ENCODE results near the gene CNOT1. TPM values are rescaled to one million over a fixed set of nuclear protein-coding genes. Genes with fewer than 3 reads are reported as not detected.

CNOT1 gene
- total RNA-seq, 1 donor from 2014 or later: 64.1 TPM

DNA sequence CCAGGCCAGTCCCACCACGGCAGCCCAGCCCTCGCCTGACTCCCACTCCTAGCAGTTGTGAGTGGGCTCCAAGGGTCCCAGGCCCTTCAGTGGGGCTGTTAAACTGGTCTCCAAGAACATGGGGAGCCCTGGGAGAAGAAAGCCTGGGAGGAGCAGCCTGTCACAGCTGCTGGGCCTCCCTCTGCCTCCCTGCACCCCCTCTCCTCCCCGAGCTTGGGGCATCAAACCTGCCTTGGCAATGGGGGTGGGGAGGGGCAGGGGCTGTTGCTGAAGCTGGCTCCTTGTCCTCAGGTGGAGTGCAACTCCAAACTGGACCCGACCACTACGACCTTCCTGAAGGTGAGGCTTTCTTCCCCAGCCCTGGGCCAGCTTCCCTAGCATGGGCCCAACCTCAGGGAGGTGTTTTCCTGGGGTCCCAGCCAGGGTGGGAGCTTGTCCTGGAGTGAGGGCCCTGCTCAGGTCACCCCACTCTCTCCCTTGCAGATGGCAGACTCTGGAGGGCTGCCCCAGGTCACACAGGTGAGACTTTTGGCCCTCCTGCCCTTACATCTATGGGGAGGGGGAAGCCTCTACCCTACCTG, 120.9 kb downstream of the CNOT1 start:
- H3K36me3 ChIP-seq: peaks cover 49% of the 10 kb centered on the region
- no peak for TF ChIP-seq CTCF (IDR thresholded peaks at IDR 0.05; ENCODE audit: borderline replicate concordance)
- peaks cover 6% of the 10 kb centered on the region for H3K4me1 ChIP-seq
- H3K27me3 ChIP-seq (ENCODE audit: low read depth): no peaks in the 10 kb centered on the region
- no peaks in the 10 kb centered on the region for H3K9me3 ChIP-seq (replicated peaks)
- no peak for DNase-seq
- no peak overlapping the region for H3K4me3 ChIP-seq
- intact Hi-C loops (cut with micrococcal nuclease): no loop called here
- no peak overlapping the region for H3K27ac ChIP-seq (replicated peaks)

DNA sequence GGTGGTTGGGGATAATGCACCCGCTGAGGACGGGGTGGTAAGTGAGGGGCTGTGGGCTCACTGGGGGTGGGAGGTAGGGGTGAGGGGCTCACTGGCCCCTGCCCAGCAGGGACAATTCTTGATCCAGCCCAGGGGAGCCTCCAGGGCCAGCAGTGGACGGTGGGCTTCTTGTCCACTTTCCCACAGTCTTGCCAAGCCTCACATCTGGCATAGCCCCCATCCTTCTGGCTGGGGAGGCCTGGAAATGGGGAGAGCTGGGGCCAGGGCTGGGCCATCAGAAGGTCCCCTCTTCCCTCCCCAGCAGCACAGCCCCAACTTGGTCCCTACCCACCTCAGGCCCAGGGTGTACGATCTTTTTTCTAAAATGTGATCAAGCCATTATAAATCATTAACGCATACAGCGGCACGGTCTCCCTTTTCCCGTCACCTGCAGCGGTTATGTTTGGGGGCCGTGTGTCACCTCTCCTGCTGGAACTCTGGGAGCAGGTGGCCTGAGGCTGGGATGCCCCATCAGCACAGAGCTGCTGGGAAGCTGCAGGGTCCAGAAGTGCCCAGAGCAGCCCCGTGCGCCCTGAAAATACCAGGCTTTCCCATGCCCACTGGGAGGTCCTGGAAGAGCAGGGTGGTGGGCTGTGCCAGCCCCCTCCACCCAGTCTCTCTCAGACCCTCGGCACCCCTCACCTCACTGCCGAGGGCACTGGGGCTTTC, 121.5 kb downstream of the CNOT1 start:
- Histone ChIP-seq H3K4me3 (no peak overlapping the region), H3K9me3 (replicated peaks) (no peaks in the 10 kb centered on the region), H3K4me1 (peaks cover 6% of the 10 kb centered on the region), H3K27me3 (ENCODE audit: low read depth) (no peaks in the 10 kb centered on the region), H3K27ac (replicated peaks) (peak overlapping the region; percentile 23), H3K36me3 (peaks cover 54% of the 10 kb centered on the region)
- intact Hi-C loops (cut with micrococcal nuclease): no loop called here
- DNase-seq: no peak
- no peak for TF ChIP-seq CTCF (IDR thresholded peaks at IDR 0.05; ENCODE audit: borderline replicate concordance)

GRCh38 chr16:58507195-58507962, 122.2 kb downstream of the CNOT1 start:
- no peaks in the 10 kb centered on the region for H3K27me3 ChIP-seq (ENCODE audit: low read depth)
- intact Hi-C loops (cut with micrococcal nuclease): no loop called here
- TF ChIP-seq CTCF (IDR thresholded peaks at IDR 0.05; ENCODE audit: borderline replicate concordance): no peak
- H3K27ac ChIP-seq (replicated peaks): peak overlapping the region; percentile 23
- no peaks in the 10 kb centered on the region for H3K9me3 ChIP-seq (replicated peaks)
- no peak overlapping the region for H3K4me3 ChIP-seq
- no peak for DNase-seq
- H3K36me3 ChIP-seq: peaks cover 54% of the 10 kb centered on the region
- peaks cover 9% of the 10 kb centered on the region for H3K4me1 ChIP-seq

DNA sequence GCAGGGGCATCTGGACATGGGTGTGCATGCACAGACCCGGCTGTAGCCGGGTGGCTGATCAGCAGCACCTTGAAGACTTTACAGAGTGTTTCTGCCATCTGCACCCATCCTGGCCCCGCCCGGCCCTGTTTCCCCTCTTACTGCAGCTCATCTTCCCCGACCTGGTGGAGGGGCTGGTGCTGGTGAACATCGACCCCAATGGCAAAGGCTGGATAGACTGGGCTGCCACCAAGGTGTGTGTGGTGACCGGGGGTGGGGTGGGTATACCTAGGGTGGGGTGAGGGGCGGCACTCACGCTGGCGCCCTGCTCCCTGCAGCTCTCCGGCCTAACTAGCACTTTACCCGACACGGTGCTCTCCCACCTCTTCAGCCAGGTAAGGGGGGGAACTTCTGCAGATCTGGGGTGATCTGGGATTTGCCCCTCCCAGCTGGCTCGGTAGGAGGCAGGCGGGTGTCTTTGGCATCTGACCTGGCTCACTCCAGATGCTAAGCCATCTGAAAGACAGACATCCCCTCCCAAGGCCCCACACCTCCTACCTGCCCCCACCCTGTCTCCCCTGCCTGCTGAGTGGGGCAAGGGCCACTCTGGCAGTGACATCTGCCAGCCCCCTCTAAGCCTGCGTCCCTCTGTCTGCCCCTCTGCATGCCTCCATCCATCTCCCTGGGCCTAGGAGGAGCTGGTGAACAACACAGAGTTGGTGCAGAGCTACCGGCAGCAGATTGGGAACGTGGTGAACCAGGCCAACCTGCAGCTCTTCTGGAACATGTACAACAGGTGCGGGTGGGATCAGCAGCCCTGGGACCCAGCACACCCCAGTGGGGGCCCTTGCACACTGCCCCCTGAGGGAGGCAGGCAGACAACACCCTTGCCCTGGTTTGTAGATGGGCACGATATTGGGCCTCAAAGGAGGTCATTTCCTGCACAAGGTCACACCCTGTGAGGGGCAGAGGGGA, 123.1 kb downstream of the CNOT1 start:
- H3K9me3 ChIP-seq (replicated peaks): no peaks in the 10 kb centered on the region
- no peak for DNase-seq
- peaks cover 10% of the 10 kb centered on the region for H3K4me1 ChIP-seq
- peaks cover 54% of the 10 kb centered on the region for H3K36me3 ChIP-seq
- H3K27me3 ChIP-seq (ENCODE audit: low read depth): peaks cover 4% of the 10 kb centered on the region
- peak overlapping the region; percentile 23 for H3K27ac ChIP-seq (replicated peaks)
- no peak for TF ChIP-seq CTCF (IDR thresholded peaks at IDR 0.05; ENCODE audit: borderline replicate concordance)
- intact Hi-C loops (cut with micrococcal nuclease): no loop called here
- H3K4me3 ChIP-seq: no peak overlapping the region
